ENCODE data around the gene UNC50.

The UNC50 gene

GRCh38 chr2:98571796-98572195 lies 36.6 kb upstream of the UNC50 start:
- TF ChIP-seq CTCF (IDR thresholded peaks at IDR 0.05; ENCODE audit: unreplicated experiment in 3 of 3) = no peak
- H3K4me1 Mint-ChIP-seq = no peaks in the 10 kb centered on the region
- no peaks in the 10 kb centered on the region for H3K9me3 Mint-ChIP-seq
- H3K27me3 Mint-ChIP-seq (ENCODE audit: low read depth) = no peaks in the 10 kb centered on the region
- peaks cover 34% of the 10 kb centered on the region for H3K36me3 Mint-ChIP-seq (ENCODE audit: low read depth)
- H3K4me3 Mint-ChIP-seq = no peak overlapping the region
- H3K27ac Mint-ChIP-seq = no peak overlapping the region

- H3K27ac Mint-ChIP-seq = no peak overlapping the region
- no peaks in the 10 kb centered on the region for H3K4me1 Mint-ChIP-seq
- H3K4me3 Mint-ChIP-seq = no peak overlapping the region
- no peaks in the 10 kb centered on the region for H3K27me3 Mint-ChIP-seq (ENCODE audit: low read depth)
- no peak for TF ChIP-seq CTCF (IDR thresholded peaks at IDR 0.05; ENCODE audit: unreplicated experiment in 3 of 3)
- no peaks in the 10 kb centered on the region for H3K9me3 Mint-ChIP-seq
- peaks cover 34% of the 10 kb centered on the region for H3K36me3 Mint-ChIP-seq (ENCODE audit: low read depth)
These were observed 36.2 kb upstream of the UNC50 start for GRCh38 chr2:98572211-98572610.

- Mint-ChIP-seq H3K4me3 (no peak overlapping the region), H3K36me3 (ENCODE audit: low read depth) (peaks cover 36% of the 10 kb centered on the region), H3K4me1 (no peaks in the 10 kb centered on the region), H3K27ac (no peak overlapping the region), H3K9me3 (no peaks in the 10 kb centered on the region), H3K27me3 (ENCODE audit: low read depth) (no peaks in the 10 kb centered on the region)
- no peak for TF ChIP-seq CTCF (IDR thresholded peaks at IDR 0.05; ENCODE audit: unreplicated experiment in 3 of 3)
These were observed 35.7 kb upstream of the UNC50 start for GRCh38 chr2:98572676-98573075.

- Mint-ChIP-seq H3K27ac (no peak overlapping the region), H3K4me1 (no peaks in the 10 kb centered on the region), H3K36me3 (ENCODE audit: low read depth) (peaks cover 37% of the 10 kb centered on the region), H3K9me3 (no peaks in the 10 kb centered on the region), H3K27me3 (ENCODE audit: low read depth) (no peaks in the 10 kb centered on the region), H3K4me3 (no peak overlapping the region)
- TF ChIP-seq CTCF (IDR thresholded peaks at IDR 0.05; ENCODE audit: unreplicated experiment in 3 of 3) = no peak
These were observed 35.0 kb upstream of the UNC50 start for GRCh38 chr2:98573426-98573825.

GRCh38 chr2:98576666-98577312 lies 31.6 kb upstream of the UNC50 start:
- Mint-ChIP-seq H3K36me3 (ENCODE audit: low read depth) (peaks cover 21% of the 10 kb centered on the region), H3K27ac (no peak overlapping the region), H3K27me3 (ENCODE audit: low read depth) (no peaks in the 10 kb centered on the region), H3K9me3 (no peaks in the 10 kb centered on the region), H3K4me3 (no peak overlapping the region), H3K4me1 (no peaks in the 10 kb centered on the region)
- TF ChIP-seq CTCF (IDR thresholded peaks at IDR 0.05; ENCODE audit: unreplicated experiment in 3 of 3) = no peak

GRCh38 chr2:98577313-98577712 lies 31.1 kb upstream of the UNC50 start:
- Mint-ChIP-seq H3K4me3 (no peak overlapping the region), H3K27ac (no peak overlapping the region), H3K9me3 (no peaks in the 10 kb centered on the region), H3K4me1 (no peaks in the 10 kb centered on the region), H3K36me3 (ENCODE audit: low read depth) (peaks cover 26% of the 10 kb centered on the region), H3K27me3 (ENCODE audit: low read depth) (no peaks in the 10 kb centered on the region)
- no peak for TF ChIP-seq CTCF (IDR thresholded peaks at IDR 0.05; ENCODE audit: unreplicated experiment in 3 of 3)
